ENCODE results near the gene CEP295NL.
"Not testable (repeated sequence)": the region's sequence is repeated elsewhere in the genome, so short reads cannot be mapped to it uniquely, and the experiment has no call there.

The CEP295NL gene

DNA sequence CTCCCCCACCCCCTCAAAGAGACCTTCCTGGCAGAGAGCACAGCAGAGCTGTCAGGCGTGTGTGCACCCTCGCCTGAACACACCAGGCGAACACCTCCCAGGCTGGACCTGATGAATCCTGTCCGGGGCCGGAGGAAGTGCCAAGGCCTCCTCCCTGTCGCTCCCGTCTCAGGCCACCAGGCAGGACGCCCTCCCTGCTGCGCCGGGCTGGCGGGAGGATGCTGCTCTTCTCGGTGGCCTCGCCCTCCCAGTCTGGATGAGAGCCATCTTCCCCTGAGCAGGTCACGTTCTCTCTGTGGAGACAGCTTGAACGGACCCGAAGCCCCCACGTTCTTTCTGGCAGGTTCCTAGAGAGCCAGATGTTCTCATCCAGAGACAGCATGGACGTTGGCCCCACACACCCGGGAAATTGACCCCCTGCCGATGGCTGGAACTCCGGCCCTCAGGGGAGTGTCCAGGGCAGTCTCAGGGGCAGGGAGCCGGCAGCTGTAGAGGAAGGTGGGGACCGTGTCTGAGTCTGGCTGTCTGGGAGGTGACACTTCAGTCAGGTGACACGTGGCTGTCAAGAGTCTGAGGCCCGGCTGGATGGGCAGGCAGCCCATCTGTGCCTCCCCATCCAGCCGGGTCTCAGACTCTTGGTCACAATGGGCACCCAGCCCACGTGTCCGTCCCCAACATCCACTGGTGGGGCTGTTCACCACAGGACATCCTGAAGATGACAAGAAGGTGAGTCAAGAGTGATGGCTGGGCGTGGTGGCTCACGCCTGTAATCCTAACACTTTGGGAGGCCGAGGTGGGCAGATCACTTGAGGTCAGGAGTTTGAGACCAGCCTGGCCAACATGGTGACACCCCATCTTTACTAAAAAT is 27.1 kb upstream of the CEP295NL start:
- DNase-seq: no peak

DNA sequence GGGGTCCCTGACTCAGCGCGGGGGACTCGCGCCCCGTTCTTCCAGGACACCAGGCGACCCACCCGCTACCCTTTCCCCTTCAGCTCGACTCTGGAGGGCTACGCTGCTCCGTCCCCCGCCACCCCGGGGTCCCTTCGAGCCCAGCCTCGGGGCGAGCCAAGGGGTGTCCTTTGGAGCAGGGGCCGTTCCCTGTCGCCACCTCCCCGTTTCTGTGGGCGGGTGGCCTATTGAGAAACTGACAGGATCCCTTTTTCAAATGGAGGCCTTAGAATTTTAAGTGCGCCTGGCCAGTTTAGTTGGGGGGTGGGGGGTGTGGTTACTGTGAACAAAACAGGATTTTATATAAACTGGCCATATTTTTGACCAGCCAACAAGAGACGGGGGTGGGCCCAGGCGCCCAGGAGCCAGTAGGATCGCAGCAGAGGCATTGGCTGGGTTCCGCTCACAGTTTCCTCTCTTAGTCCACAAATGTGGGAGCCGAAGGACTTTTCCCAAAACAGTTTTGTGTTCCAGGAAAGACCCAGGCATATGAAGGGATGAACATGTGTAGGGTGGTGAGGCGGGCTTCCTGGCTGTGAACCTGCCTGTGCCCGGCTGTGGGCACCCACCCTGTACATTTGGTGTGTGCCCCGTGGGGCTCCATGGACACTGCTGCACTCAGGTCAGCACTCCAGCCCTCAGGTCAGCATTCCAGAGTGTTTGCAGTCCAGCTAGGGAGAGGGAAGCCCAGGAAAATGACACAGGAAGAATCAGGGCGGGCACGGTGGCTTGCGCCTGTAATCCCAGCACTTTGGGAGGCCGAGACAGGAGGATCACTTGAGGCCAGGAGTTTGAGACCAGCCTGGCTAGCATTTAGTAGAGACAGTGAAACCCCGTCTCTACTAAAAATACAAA is 22.9 kb upstream of the CEP295NL start:
- DNase-seq: no peak

DNA sequence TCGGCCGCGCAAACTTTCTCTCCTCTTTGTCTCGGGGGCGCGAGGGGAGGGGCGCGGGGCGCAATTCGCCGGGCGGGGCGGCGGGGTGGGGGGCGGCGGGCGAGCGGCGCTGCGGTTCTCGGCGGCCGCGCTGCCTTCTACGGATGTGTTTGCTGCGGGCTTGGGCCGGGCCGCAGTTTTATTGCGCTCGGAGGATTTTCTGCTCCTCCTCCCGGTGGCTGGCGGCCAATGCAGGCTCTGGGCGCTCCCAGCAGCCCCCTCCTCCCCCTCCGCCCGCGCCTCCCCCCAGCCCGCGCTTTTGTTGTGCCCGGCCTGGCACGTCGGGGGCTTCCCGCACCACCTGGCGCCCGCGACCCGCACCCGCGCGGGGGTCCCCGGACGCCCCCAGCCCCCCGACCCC is 22.2 kb upstream of the CEP295NL start, which contains the start of gene TIMP2:
TSS of gene TIMP2 (minus strand) at position 154 of the 400 bp plus-strand sequence. CDS start 299 bp downstream, outside the sequence.
- DNase-seq: peak; percentile 16 to 50 (median 32)

DNA sequence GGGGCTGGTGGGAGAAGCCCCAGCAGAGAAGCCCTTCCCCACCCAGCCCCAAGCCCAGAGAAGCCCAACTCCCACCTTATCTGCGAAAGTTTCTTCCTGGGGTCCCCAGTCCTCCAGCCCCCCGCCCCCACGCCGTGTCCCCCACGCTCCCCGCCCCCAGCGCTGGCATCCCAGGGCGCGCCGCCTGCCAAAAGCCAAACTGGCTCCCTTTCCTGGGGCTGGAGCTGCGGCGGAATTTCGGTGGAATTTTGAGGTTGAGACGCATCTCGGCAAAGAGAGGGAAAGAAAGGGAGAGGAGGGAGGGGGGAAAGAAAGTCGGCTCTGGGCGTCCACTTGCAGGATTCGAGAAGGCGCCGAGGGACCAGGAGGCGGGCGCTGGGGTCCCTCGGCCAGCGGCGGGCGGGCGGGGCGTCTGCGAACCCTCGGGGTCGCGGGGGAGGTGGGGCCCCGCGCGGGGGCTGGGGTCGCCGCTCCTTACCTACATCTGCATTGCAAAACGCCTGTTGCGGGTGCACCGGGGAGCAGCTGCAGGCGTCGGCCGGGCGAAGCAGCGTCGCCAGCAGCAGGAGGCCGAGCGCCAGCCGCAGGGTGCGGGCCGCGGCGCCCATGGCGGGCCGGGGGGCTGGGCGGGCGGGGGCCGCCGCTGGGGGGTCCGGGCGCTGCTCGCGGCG is 21.6 kb upstream of the CEP295NL start:
- no peak for DNase-seq

DNA sequence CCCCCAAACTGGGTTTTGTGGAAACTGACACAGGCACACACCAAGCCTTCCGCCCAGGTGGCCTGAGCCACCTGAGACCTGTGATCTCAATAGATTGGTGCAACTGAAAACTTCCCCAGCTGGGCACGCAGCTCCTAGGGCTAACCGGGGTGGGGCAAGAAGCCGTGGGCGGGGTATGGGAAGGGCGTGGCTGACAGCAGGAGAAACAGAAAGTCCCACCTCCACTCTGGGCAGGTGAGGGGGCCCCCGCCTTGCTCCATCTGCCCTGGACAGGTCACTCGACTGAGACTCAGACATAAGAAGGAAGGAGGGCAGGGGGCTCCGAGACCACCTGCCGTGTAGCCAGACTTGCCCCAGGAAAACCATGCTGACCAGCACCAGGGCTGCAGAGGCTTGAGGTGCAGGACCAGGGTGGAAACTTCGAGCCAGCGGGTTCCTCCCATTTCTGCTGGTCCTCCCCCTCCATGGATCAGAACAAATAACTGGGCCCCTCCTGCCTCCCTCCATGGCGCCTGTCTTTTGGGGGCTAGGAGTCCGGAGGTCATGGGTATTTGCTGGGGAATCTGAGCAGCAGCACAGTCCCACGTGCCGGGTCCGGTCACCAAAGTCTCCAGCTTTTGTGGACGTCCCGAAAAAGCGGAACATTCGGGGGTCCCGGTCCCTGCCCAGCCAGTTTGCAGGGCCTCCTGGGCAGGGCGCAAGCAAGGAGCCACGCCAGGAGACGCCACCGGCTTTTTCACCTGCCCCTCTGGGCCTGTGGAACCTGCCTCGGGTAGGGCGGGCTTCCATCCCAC is 20.9 kb upstream of the CEP295NL start:
- peak in 3 of 4 experiments; percentile 10 to 40 (median 16) for DNase-seq

DNA sequence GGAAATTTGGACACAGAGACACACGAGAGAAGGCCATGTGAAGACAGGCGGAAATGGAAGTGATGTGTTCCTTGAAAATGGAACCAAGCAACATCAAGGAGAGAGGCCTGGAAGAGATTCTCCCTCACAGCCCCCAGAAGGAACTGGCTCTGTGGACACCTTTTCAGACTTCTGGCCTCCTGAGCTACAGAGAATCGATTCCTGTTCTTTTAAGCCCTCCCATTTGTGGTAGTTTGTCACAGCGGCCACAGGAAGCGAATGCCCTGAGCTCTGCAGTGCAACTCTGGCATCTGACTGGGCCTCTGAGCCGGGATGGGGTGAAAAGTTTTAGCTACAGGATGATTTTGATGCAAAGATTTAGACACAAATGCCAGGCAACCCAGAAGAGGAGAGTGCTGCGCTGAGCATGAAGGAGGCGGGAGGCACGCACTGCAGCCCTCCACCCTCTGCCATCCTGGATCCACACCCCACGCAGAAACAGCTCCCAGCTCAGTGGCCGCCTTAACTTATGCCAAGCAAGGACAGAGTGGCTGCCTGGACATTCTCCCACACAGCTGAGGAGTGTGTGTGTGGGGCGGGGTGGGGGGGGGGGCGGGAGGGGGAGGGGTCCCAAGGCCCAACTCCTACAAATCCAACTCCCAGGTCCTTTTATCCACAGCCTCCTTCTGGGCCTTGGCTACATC is 20.0 kb upstream of the CEP295NL start:
- DNase-seq: no peak

DNA sequence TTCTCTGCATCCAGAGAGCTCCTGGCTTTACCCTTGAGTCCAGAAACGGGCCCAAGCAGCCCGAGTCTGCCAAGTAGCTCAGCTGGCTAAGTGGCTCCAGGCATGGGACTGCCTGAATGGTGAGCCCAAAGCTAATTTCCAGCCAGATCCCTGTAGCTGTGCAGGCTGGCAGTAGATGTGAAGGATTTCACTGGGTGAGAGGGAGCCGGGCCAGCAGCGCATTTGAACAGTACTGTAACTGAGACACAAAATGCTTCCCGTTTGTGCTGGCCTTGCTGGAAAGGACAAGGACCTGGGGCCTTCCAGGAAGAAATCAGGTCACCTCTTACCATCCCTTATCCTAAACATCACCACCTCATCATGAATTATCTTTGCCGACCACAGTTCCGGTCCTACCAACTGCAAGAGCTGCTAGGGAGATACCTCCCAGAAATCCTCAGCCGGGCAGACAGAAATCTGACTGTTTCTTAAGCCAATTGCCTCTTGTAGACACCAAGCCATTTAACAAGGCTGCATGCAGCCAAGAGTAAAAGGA is 18.5 kb upstream of the CEP295NL start:
- DNase-seq: no peak

DNA sequence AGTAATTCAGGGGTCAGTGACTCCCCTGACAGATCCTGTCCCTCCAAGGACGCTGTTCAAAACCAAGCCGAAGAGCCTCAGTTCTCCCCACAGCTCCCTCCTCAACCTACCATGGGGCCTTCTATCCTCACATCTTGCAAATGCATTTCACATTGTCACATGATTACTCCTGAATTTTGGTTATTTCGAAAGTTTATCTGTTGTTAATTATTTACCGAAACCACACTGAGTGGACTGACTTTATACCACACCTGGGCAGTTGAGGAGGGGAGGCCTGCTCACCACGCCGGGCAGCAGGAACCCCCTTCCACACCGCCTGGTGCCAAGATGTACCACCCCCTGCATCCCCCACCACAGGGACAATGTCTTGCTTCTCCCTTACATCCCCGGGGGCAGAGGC is 17.5 kb upstream of the CEP295NL start:
- DNase-seq: no peak

DNA sequence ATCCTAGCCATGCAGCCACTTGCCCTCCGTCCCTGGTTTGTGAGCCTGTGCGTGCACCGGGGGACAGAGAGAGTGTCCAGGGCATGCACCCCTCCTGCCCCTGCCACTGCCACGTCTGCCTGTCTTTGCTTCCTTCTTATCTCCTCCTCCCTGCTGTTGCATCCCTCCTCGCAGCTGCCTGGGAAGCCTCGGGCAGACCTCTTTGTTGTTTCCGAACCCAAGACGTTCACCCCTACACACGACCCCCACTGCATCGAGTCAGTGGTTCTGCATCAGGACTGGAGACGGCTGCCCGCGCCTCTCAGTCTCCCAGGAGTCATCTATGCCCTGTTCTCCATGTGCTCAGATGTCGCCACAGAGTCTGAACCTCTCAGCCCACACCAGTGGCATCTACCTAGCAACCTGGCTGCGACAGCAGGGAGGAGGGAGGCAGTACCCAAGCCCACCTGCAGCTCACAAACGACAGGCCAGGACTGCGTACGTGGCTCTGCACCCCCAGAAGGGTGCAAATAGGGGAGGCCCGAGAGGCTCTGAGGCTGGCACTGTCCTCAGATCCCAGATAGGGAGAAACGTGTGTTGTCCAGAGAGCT is 17.0 kb upstream of the CEP295NL start:
- no peak for DNase-seq

DNA sequence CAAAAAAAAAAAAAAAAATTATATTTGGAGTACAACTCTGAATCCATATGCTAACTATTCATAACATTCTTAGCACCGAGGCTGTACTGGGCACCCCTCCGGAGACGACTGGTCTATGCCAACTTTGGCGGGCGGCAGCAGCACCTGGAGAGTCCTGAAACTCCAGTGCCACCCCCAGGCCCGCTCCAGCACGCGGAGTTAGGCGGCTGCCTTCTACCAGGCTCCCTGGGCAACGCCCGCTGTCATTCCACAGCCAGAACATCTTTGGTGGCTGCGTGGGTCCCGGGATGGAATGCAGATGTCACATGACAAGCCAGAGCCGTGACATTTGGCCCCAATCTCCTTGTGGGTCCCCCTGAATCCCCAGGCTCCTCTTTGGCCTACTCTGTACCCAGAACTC is 16.0 kb upstream of the CEP295NL start:
- DNase-seq: no peak

DNA sequence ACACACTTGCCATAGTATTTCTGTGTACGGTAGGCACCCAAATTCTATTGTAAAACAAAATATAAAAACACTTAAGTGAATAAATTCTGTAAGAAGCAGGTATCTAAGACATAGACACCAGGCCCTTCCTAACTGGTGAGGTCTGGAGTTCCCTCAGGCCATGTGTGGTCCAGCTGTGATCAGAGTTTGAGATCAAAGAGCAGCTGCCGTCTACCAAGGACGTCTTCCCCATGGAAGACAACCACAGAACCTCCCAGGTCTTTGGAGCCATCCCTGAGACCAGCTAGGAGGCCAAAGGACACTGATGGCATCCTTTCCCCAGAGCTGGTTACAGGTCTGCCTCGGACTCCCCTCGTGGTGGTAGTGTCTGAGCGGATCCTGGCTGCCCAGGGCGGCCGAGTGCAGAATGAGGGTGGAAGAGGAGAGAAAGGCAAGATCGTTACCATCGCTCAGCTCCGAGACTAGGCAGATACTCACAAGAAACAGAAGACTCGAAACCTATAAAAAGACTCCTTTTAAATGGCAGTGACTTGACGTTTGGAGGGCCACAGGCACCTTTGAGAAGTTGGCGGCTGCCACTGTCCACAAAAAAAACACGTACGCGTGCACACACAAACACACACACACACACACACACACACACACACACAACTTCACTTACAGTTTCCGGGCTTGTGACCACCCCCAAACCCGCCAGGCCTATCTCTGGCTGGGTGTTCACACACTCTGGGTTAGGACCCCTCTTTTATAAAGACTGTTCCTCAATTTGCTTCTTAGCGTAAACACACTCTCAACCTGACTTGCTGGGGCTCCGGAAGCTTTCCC is 14.7 kb upstream of the CEP295NL start:
- no peak for DNase-seq

DNA sequence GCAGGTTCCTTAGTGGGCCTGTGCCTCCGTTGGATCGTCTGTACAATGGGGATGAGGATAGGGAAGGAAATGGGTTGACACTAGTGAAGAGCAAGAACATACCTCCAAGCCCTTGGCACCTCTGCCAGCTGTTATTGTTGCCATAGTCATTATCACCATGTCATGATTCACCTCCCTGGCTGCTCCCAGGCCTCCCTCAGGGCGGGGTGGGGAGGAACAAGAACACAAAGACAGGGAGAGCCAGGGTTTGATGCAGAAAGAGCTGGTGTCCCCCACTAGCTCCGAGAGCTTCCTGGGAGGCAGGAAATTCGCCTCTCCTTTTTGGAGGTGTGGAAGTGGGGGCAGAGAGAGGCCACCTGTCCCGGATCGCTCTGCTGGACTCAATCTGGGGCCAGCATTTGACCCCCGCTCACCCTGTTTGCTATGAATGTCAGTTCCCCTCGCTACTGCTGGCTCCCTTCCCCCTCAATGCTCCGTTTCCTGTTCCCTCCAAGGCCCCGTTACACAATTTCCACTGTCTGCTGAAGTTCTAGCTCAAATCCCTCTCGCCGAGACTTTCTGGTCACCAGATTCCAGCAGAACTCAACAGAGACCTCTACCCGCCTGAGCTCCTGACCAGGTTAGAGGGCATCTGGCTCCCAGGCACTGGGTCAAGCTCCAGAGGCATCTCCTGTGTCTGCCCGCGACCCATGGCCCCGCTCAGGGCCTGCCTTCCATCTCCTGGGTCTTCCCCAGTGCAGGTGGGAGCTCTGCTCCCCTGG is 13.1 kb upstream of the CEP295NL start:
- DNase-seq: no peak

DNA sequence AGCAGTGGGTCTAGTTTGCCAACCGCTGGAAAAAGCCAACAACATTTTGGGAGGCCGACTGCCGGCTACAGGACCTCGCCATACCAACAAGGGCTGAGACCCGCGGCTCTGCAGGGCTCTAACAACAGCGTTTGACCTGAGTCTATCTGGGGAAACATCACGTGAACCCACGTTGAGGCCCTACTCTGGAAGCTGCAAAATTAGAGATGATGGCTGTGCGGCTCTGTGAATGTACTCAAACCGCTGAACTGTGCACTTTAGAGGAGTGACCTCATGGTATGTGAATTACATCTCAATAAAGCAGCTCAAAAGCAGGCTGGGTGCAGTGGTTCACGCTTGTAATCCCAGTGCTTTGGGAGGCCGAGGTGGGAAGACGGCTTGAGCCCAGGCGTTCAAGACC is 10.1 kb upstream of the CEP295NL start:
- no peak for DNase-seq

DNA sequence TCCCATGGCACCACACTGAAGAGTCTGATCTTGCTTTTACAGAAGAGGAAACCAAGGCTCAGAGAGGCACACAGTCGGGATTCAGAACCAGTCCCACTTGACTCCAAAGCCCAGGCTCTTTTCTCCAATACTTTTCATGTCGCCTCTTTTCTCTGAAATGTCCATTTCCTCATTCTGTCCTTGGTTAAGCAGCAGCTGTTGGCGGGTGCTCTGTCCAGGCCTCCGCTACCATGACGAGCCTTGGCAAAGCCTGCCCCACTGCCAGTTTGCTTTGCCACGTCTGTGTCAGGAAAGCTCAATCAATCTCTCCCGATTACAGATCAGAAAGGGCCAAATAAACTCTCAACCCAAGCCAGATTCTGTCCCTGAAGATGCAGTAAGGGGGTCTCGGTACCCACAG is 9.1 kb upstream of the CEP295NL start:
- DNase-seq: no peak

DNA sequence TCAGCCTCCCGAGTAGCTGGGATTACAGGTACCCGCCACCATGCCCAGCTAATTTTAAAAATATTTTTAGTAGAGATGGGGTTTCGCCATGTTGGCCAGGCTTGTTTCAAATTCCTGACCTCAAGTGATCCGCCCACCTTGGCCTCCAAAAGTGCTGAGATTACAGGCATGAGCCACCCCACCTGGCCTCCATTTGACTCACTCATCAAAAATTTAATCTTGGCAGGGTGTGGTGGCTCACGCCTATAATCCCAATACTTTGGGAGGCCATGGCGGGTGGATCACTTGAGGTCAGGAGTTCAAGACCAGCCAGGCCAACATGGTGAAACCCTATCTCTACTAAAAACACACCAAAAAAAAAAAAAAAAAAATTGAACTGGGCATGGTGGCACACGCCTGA is 8.5 kb upstream of the CEP295NL start:
- DNase-seq: not testable (repeated sequence)

DNA sequence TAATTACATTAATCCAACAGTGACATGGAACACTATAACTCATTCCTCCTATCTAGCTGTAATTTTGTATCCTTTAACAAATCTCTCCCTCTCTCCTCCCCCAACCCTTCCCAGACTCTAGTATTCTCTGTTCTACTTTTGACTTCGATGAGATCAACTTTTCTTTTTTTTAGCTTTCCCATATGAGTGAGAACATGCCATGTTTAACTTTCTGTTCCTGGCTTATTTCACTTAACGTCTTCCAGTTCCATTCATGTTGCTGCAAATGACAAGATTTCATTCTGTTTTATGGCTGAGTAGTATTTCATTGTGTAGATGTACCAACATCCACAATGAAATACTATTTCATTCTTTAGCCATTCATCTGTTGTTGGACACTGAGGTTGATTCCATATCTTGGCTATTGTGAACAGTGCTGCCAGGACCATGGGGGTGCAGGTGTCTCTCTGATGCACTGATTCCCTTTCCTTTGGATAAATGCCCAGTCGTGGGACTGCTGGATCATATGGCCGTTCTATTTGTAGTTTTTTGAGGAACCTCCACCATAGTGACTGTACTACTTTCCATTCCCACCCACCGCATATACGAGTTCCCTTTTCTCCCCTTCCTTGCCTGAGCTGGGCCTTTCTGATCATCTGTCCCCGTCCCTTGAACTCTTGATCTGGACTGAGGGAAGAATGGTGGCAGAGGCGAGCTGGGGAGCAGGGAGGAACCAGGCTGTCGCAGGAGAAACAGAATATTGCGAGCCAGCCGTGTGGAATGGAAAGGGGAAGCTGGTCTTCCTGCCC is 7.7 kb upstream of the CEP295NL start:
- no peak for DNase-seq

DNA sequence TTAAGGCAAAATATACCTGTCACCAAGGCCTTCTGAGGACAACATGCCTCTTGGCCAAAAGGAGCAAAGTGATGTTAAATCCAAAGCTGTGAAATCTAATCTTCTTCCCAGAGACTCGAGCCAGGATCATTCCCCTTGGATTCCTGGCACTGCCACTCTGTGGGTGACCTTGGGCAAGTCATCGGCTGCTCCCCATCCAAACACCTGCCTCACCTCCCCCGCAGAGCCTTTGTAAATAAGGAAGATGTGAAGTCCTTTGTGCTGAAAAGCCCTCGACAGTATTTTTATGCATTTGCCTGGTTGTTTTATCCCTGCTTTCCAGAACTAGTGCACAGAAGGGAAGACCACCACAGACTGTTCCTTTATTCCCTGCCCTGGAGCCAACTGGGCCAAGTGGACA is 5.4 kb upstream of the CEP295NL start:
- no peak for DNase-seq

DNA sequence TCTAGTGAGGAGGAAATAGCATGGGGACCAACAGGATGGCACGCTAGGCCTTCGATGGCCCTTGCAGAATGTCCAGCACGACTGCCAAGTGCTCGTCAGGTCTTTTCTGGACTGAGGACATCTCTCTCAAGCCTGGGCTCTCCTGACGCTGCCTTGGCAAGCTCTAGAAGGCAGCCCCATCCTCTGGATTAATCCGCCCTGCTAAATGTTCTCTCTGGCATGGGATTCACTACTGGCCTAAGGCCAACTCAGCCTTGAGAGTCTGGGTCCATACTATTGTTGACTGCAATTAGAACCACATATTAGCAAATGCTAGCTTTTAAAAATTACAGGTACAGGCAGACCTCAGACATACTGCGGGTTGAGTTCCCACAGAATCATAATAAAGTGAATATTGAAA is 2.5 kb upstream of the CEP295NL start:
- DNase-seq: no peak

DNA sequence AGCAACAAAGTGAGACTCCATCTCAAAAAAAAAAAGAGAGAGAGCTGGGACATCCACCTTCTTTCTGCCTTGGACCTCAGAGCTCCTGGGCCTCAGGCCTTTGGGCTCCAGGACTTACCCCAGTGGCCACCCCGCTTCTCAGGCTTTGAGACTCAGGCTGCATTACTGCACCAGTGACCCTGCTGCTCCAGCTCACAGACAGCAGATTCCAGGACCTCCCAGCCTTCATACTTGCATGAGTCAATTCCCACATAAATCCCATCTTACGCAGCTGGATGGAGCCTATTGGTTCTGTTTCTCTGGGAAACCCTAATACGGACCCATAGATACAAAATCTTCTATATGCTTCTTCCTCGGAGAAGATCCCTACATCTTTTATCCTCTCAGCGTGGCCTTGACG is 2.1 kb upstream of the CEP295NL start:
- no peak for DNase-seq
